ENCODE data around the gene CCNI. TPM values are rescaled to one million over a fixed set of nuclear protein-coding genes. Genes with fewer than 3 reads are reported as not detected.

CCNI gene
- total and polyA plus RNA-seq, 2 of the 13 experiments (the other 11 are each of a cell fraction or from before 2014, with no cell fraction given): 43.5 to 122 TPM

- TF ChIP-seq ZNF333 (CRISPR knock-in tag; IDR thresholded peaks at IDR 0.05; ENCODE audit: borderline replicate concordance) (peak; percentile 48; the same call in 1 of the 2 replicates), FOXC1 (CRISPR knock-in tag; IDR thresholded peaks at IDR 0.05; ENCODE audit: borderline replicate concordance) (peak; percentile 70; the same call in 1 of the 2 replicates), ZNF275 (CRISPR knock-in tag; IDR thresholded peaks at IDR 0.05; ENCODE audit: borderline replicate concordance) (no peak), ZNF337 (CRISPR knock-in tag; IDR thresholded peaks at IDR 0.05; ENCODE audit: borderline replicate concordance, low read depth) (0 out of 2 replicates have a peak, but pooled peaks have one; percentile 57), ZNF619 (CRISPR knock-in tag; IDR thresholded peaks at IDR 0.05) (peak; percentile 85; the same call in 1 of the 2 replicates), HMGXB4 (CRISPR knock-in tag; IDR thresholded peaks at IDR 0.05; ENCODE audit: borderline replicate concordance in 1 of 2, low read depth in 1 of 2) (peak; percentile 83 to 94; a peak in 3 of 4 replicates), HMGA1 (CRISPR knock-in tag; conservative IDR thresholded peaks at IDR 0.05) (no peak), MED13 (CRISPR knock-in tag; IDR thresholded peaks at IDR 0.05) (no peak), DMTF1 (CRISPR knock-in tag; IDR thresholded peaks at IDR 0.05) (no peak), ZNF253 (CRISPR knock-in tag; IDR thresholded peaks at IDR 0.05; ENCODE audit: borderline replicate concordance) (0 out of 2 replicates have a peak, but pooled peaks have one; percentile 50), ZNF264 (CRISPR knock-in tag; IDR thresholded peaks at IDR 0.05) (peak; percentile 76), PRMT3 (CRISPR knock-in tag; IDR thresholded peaks at IDR 0.05; ENCODE audit: borderline replicate concordance, low read depth) (no peak), CHCHD3 (CRISPR knock-in tag; IDR thresholded peaks at IDR 0.05) (no peak), CENPX (CRISPR knock-in tag; IDR thresholded peaks at IDR 0.05) (no peak), ADNP (CRISPR knock-in tag; IDR thresholded peaks at IDR 0.05) (no peak), HOXA3 (CRISPR knock-in tag; IDR thresholded peaks at IDR 0.05) (peak; percentile 90), ZBTB44 (CRISPR knock-in tag; IDR thresholded peaks at IDR 0.05) (no peak), GPN1 (CRISPR knock-in tag; IDR thresholded peaks at IDR 0.05; ENCODE audit: borderline replicate concordance) (no peak), ZNF749 (CRISPR knock-in tag; IDR thresholded peaks at IDR 0.05; ENCODE audit: borderline replicate concordance) (peak; percentile 46; the same call in 1 of the 2 replicates), KLF15 (CRISPR knock-in tag; IDR thresholded peaks at IDR 0.05; ENCODE audit: borderline replicate concordance) (peak; percentile 81; the same call in 1 of the 2 replicates), MIER2 (CRISPR knock-in tag; IDR thresholded peaks at IDR 0.05) (0 out of 2 replicates have a peak, but pooled peaks have one; percentile 42)
Observed at GRCh38 chr4:77075869-77076799, at the start of gene CCNI (continued).
